GM19193 (cell line): Measurements from ENCODE around the gene HMGN3.

Source experiments
- POLR2A ChIP-seq: IDR thresholded peaks from 4 replicates; pipeline ENCODE4 v1.6.1; 2011; ENCODE audit not compliant: insufficient read depth, insufficient read length; ENCODE audit errors: extremely low read depth

The HMGN3 gene

GRCh38 chr6:79202556-79202955 lies 31.9 kb downstream of the HMGN3 start:
- TF ChIP-seq POLR2A, result no peak

GRCh38 chr6:79201983-79202382 lies 32.5 kb downstream of the HMGN3 start:
- no peak for TF ChIP-seq POLR2A

GRCh38 chr6:79201143-79201542 lies 33.3 kb downstream of the HMGN3 start:
- TF ChIP-seq POLR2A, result no peak

DNA sequence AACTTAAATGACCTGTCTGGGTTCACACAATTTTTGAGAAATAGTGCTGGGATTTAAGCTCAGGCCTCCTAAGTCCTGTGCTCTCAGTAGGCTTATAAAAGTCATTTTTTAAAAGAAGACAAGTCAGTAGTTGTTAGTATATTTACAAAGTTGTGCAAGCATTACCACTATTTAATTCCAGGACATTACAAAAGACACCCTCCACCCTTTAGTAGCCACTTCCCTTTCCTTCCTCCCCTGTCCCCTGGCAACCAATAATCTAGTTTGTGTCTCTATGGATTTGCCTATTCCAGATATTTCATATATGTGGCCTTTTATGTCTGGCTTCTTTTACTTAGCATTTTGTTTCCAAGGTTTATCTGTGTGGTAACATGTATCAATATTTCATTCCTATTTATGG lies 37.6 kb downstream of the HMGN3 start:
- TF ChIP-seq POLR2A, result no peak

GRCh38 chr6:79193971-79194370 lies 40.5 kb downstream of the HMGN3 start:
- TF ChIP-seq POLR2A, result no peak

- no peak for TF ChIP-seq POLR2A
Observed at GRCh38 chr6:79189760-79190350, 44.6 kb downstream of the HMGN3 start.

DNA sequence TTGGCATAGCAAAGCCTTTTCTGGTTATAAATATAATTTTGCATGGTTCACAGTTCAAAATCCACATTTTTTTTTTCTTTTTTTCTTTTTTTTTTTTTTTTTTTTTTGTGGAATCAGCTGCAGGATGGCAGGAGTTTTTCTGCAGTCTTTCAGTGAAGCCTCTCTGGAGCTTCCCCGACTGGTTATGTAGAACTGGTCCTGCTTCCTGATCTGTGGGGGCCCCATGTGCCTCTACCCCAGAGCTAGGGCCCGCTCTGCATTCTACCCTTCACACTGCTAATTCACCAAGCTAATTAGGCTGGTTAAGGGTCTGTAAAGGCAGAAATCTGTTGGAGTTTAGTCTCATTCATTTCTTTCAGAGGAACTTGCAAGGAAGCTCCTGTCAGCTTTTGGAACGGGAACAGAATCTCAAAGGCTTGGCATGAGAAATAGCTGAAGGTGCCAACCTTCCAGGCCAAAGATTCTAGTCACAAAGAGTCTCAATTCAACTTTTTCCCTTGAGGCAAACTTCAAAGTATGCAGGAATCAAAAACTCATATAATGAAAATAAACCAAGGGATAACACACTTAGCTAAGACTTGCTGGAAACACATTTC lies 45.5 kb downstream of the HMGN3 start:
- no peak for TF ChIP-seq POLR2A

DNA sequence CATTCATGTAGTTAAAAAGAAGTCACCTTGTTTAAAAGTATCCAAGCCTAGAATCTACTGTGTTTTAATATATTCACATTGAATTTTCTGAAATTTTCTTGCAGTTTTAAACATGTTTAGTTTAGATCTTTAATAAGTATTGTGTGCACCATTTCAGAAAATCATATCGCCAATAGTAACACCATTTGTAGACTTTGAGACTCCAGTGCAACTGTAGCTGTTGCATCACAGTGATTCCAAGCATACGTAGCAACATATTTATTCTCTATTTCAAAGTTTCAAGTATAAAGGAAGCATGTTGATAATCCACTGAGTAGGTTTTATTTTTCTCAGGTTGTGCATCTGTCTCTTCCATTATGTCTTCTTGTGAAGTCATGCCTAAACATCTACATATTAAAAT lies 46.4 kb downstream of the HMGN3 start:
- TF ChIP-seq POLR2A, result no peak

- no peak for TF ChIP-seq POLR2A
Observed at GRCh38 chr6:79186564-79186963, 47.9 kb downstream of the HMGN3 start.

DNA sequence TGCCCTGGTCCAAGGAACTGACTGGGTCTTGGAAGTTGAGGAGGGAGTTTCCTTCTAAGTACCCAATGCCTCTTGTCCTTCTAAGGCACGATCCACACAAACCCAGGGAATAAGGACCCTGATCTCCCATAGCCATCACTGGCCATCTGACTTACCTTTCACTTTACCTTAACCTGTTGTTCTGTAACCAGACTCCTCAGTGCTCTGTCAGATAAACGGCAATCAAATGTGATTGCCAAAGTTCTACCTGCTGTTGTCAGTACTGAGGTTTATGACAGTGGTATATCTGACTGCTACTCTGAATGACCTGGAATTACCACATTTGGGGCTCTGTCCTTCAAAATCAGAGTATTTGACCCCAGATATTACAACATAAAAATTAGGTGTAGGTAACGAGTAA lies 49.8 kb downstream of the HMGN3 start:
- TF ChIP-seq POLR2A, result no peak

DNA sequence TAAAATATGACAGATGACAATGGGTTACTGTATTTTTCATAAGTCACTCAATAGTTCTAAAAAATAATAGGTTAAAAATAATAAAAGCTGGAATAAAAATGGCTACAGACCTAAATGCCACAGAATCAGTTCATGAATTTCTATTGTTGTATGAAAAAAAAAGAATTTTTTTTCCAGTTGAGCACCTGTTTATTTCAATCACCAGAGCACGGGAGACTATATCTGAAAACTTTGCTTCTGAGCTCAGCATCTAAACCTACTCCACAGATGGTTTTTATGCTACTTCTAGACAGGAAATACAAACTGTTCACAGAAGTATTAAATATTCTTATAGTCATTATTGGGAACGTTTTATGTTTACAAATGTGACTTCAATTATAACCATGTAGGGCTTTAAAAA lies 50.4 kb downstream of the HMGN3 start:
- no peak for TF ChIP-seq POLR2A

DNA sequence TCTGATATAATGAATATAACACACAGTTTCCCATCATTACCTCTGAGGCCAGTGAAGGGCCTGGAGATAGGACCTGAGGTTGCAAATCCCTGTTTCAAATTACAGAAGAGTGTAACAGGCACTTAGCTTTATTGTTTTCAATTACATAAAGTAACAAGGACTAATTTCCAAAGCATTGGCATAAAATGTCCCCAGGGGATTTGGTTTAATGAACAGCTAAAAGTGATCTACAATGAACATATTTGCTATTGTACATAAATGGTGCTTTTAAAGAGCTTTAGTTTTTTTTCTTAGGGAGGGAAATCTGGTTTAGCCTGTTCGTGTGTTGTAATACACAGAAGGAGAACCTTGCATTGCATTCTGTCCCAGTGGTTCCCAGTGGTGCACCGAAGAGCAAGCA lies 54.4 kb downstream of the HMGN3 start:
- no peak for TF ChIP-seq POLR2A

GRCh38 chr6:79173378-79173777 lies 61.1 kb downstream of the HMGN3 start:
- no peak for TF ChIP-seq POLR2A

DNA sequence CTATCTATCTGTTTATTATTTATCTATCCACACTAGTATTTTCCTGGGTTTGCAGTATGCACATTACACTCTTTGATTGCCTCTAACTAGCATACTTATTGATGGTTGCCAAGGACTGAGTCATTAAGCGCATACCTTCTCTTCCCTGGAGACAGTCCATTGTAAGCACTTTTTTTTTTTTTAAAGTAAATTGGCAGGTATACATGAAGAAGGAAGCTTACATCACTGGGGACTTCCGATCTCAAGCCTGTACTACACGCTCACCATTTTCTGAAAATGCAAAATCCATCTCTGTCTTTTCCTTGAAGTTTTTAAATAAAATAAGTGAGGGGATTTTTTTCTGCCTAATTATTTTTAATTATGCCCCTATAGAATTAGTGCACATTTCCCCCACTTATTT lies 63.5 kb downstream of the HMGN3 start:
- no peak for TF ChIP-seq POLR2A

GRCh38 chr6:79170431-79170830 lies 64.1 kb downstream of the HMGN3 start:
- no peak for TF ChIP-seq POLR2A

- TF ChIP-seq POLR2A, result no peak
Observed at GRCh38 chr6:79168695-79168980, 65.8 kb downstream of the HMGN3 start.
